DMS79 treated with DMSO at 0.1 percent for 48 hours (cell line): ENCODE data around the gene TNMD.

ENCODE experiments used
- DNase-seq: peaks from one replicate; lab custom pipeline; 2025; lab: John Stamatoyannopoulos, UW

TNMD gene

GRCh38 chrX:100643956-100644860 lies 59.5 kb downstream of the TNMD start, which contains the start of gene SRPX2:
Gene SRPX2 (plus strand): TSS chrX:100644199. CDS start chrX:100646323, 2,124 bp downstream.
- DNase-seq: no peak

- no peak for DNase-seq
Observed at GRCh38 chrX:100645106-100645505, 60.4 kb downstream of the TNMD start.

DNA sequence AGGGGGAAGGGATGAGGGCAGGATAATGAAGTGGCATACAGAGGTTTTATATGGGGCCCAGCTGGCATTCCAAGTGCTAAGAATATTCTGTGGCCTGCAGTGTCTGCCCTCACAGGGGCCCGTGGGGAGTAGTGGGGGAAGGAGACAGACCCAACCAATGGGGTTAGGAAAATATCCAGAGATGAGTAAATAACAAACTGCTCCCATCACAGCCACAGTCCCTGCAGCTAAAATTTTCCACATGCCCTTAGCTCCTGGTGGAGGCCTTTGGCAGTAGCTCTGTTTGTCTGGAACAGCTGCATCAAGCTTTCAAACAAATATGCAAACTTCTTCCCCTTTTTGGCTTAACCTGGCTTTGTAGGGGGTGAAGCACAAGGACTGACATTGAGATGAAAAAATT lies 62.4 kb downstream of the TNMD start:
- no peak for DNase-seq

DNA sequence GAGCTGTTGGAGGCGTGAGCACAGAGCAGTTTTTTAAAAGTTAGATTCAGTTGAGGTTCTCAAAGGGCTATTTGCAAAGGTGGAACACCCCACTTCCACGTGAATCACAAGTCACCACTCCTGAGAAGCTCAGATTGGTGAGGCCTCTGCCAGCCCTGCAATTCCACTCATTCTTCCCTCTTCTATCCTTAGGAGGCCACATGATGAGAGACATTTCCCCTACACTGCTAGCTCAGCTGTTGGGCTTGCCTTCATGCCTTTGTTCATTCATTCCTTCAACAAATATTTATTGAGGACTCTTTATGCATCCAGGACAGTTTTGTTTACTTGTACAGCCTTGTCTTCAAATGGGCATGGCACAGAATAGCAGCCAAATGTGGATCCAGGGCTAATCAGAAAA lies 63.0 kb downstream of the TNMD start:
- DNase-seq: no peak

DNA sequence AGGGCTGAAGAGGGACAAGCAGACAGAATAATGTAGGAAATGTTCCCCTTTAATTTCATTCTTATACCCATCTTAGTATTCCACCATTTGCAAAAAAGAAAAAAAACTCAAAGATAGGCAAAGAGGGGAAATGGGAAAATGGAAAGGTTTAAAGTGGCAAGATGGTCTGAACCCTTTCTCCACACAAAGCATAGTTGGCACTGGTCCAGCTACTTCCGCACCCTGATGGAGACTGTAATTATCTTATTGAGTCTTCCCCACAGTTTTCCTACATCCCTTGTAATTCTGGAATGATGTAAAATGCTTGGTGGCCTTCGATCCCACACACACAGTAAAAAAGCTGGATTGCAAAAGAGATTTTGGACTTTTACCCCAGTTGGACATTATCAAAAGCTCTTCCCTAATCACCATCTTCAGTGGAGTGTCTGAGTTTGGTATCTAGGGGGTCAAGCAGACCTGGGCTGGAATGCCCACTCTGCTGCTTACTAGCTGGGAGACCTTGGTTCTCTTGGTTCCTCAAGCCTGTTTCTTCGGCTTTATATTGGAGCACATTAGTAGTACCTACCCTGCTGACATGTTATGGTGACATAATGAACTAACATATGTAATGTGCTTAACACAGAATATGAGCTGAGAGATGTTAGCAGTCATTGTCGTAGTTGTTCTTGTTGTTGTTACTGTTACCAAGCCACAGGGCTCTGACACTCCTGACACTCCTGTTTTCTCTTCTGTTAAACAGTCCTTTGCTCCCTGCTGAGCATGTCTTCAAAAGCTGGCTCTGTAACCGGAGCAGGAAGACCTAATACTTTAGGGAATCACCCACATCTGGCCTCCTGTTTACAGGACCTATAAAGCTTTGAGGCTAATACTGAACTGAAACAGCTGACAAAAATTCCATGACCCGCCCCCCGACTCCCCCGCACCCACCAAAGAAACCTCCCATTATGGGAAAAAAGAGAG lies 64.0 kb downstream of the TNMD start:
- no peak for DNase-seq
